ENCODE data around the gene NDUFAF3. TPM values are rescaled to one million over a fixed set of nuclear protein-coding genes. Genes with fewer than 3 reads are reported as not detected.

The NDUFAF3 gene
- total RNA-seq, 1 experiment from 2014 or later: 40.7 TPM

DNA sequence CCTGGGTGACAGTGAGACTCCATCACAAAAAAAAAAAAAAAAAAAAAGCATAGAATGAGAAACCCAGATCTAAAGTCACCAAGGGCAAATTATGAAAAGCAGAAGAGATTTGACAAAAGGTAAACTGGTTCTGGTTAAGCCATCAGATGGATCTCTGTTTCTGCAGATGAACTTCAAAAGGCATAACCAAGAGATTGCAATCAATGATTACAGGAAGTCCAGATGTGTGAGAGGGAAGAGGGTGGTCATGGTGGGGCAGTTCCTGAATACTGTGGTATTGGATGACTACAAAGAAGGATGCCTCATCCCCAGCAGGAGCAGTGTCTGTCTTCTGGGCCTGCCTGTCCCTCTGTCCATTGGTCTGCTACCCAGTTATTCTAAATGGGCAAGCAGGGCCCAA lies 28.1 kb upstream of the NDUFAF3 start:
- Histone ChIP-seq H3K4me1 (ENCODE audit: insufficient read depth, low read length) (peaks cover 11% of the 10 kb centered on the region; the same call in 1 of the 2 replicates), H2BK5ac (ENCODE audit: insufficient read length, low read length) (no peak overlapping the region), H3K4ac (ENCODE audit: low read depth, low read length) (no peak overlapping the region), H3K79me1 (ENCODE audit: insufficient read depth, low read depth, low read length, poor library complexity, severe bottlenecking) (no peaks in the 10 kb centered on the region), H3T11ph (ENCODE audit: low read length) (no peak overlapping the region), H3K14ac (ENCODE audit: insufficient read depth, low read length) (no peak overlapping the region), H2BK15ac (ENCODE audit: low read depth, low read length) (no peak overlapping the region), H2BK12ac (ENCODE audit: insufficient read length, low read depth, low read length) (no peak overlapping the region), H3K23ac (ENCODE audit: insufficient read length, low read depth, low read length) (no peak overlapping the region), H2BK120ac (ENCODE audit: low read depth, low read length, poor library complexity, severe bottlenecking) (no peak overlapping the region), H3K56ac (ENCODE audit: insufficient read length, low read depth, low read length) (no peak overlapping the region), H3K9ac (ENCODE audit: extremely low read depth, insufficient read length, low read length) (no peak overlapping the region), H4K5ac (ENCODE audit: insufficient read length, low read depth, low read length) (no peak overlapping the region), H4K91ac (ENCODE audit: insufficient read length, low read depth, low read length) (no peak overlapping the region), H4K8ac (replicated peaks; ENCODE audit: insufficient read length, low read depth, low read length) (no peak overlapping the region), H3K27ac (ENCODE audit: insufficient read length, low read depth, low read length) (no peak overlapping the region), H3K79me2 (ENCODE audit: insufficient read depth, low read length) (no peaks in the 10 kb centered on the region; the same call in 1 of the 2 replicates), H2AK5ac (ENCODE audit: insufficient read length, low read length) (no peak overlapping the region), H2AFZ (ENCODE audit: low read length) (no peak overlapping the region), H4K20me1 (ENCODE audit: control insufficient read depth, insufficient read depth, insufficient read length) (no peaks in the 10 kb centered on the region), H3K18ac (ENCODE audit: insufficient read length, low read depth, low read length) (no peak overlapping the region), H3K4me2 (ENCODE audit: insufficient read depth, insufficient read length, low read length) (no peak overlapping the region), H3K27me3 (ENCODE audit: insufficient read depth, low read length) (no peaks in the 10 kb centered on the region), H2BK20ac (ENCODE audit: low read depth, low read length, poor library complexity, severe bottlenecking) (no peak overlapping the region), H3K9me3 (ENCODE audit: control insufficient read depth, low read depth, low read length) (no peaks in the 10 kb centered on the region), H3K23me2 (ENCODE audit: insufficient read length, low read depth, low read length, poor library complexity, severe bottlenecking) (peaks cover 21% of the 10 kb centered on the region)
- Mint-ChIP-seq H3K9me3 (no peaks in the 10 kb centered on the region), H3K4me3 (no peak overlapping the region), H3K36me3 (ENCODE audit: insufficient read depth in 1 of 3, low read depth in 3 of 3) (peaks cover 5 to 24% (median 14%) of the 10 kb centered on the region in 3 experiments), H3K4me1 (peaks cover 21 to 24% of the 10 kb centered on the region in 2 experiments), H3K27ac (no peak overlapping the region), H3K27me3 (ENCODE audit: low read depth) (no peaks in the 10 kb centered on the region)
- TF ChIP-seq, protein P1, sequence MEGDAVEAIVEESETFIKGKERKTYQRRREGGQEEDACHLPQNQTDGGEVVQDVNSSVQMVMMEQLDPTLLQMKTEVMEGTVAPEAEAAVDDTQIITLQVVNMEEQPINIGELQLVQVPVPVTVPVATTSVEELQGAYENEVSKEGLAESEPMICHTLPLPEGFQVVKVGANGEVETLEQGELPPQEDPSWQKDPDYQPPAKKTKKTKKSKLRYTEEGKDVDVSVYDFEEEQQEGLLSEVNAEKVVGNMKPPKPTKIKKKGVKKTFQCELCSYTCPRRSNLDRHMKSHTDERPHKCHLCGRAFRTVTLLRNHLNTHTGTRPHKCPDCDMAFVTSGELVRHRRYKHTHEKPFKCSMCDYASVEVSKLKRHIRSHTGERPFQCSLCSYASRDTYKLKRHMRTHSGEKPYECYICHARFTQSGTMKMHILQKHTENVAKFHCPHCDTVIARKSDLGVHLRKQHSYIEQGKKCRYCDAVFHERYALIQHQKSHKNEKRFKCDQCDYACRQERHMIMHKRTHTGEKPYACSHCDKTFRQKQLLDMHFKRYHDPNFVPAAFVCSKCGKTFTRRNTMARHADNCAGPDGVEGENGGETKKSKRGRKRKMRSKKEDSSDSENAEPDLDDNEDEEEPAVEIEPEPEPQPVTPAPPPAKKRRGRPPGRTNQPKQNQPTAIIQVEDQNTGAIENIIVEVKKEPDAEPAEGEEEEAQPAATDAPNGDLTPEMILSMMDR (conservative IDR thresholded peaks at IDR 0.05): no peak
- no peak for DNase-seq

All from H9 (cell line).